Cardiac muscle cell (in vitro differentiated cells and primary cell): ENCODE data around the gene KRT37. TPM values are rescaled to one million over a fixed set of nuclear protein-coding genes. Genes with fewer than 3 reads are reported as not detected.
"Not testable (repeated sequence)": the region's sequence is repeated elsewhere in the genome, so short reads cannot be mapped to it uniquely, and the experiment has no call there.

Source experiments
- DNase-seq, 2 donors: peaks; one replicate each; pipeline versions ENCODE4 v3.0.0 to v3.0.0-alpha.2; 2010 to 2017; ENCODE audit warnings: low read depth in 1 of 2, low spot score in 1 of 2
- H3K27ac ChIP-seq: fragments of 200-600 bp; sonication (generic); 2 replicates; pipeline ENCODE4 v1.5.1; 2016
- H3K27me3 ChIP-seq: fragments of 200-600 bp; sonication (generic); 2 replicates; pipeline ENCODE4 v1.6.0; 2016; ENCODE audit warnings: control low read depth
- H3K36me3 ChIP-seq: fragments of 200-600 bp; sonication (generic); 2 replicates; pipeline ENCODE4 v1.5.1; 2016; ENCODE audit warnings: control low read depth
- H3K4me1 ChIP-seq: fragments of 200-600 bp; sonication (generic); 2 replicates; pipeline ENCODE4 v1.8.1; 2017; ENCODE audit warnings: low read depth, mild to moderate bottlenecking, mixed run types
- H3K4me3 ChIP-seq: fragments of 200-600 bp; sonication (generic); 2 replicates; pipeline ENCODE4 v1.5.1; 2016; ENCODE audit warnings: mild to moderate bottlenecking
- H3K9me3 ChIP-seq: fragments of 200-600 bp; sonication (generic); 2 replicates; pipeline ENCODE4 v1.5.1; 2017; ENCODE audit warnings: low read depth, mild to moderate bottlenecking, control low read depth
- CTCF ChIP-seq: IDR thresholded peaks from 2 replicates; pipeline ENCODE4 v1.5.1; 2012; ENCODE audit warnings: low read depth, mild to moderate bottlenecking, low read length
- polyA plus RNA-seq: library from polyadenylated mRNA; unstranded; fragments of >200 nt; fragmentation: Nextera tagmentation; extraction: Ambion mirVana; gene quantifications from 2 replicates; pipeline ENCODE4 v1.2.1, GENCODE V29; 2016
- total RNA-seq: library from RNA; depleted of rRNA; stranded (reverse); fragments of >200 nt; gene quantifications from 2 replicates; pipeline ENCODE4 v1.2.3, GENCODE V29; 2016

KRT37 gene
- total and polyA plus RNA-seq, 2 experiments from 2014 or later, result not detected

GRCh38 chr17:41396340-41396739, 28.0 kb downstream of the KRT37 start:
- no peak for TF ChIP-seq CTCF
- no peak overlapping the region for H3K4me3 ChIP-seq
- DNase-seq, result no peak

GRCh38 chr17:41395611-41396010, 28.8 kb downstream of the KRT37 start:
- Histone ChIP-seq H3K27me3 (no peaks in the 10 kb centered on the region), H3K4me3 (no peak overlapping the region), H3K27ac (no peak overlapping the region), H3K4me1 (peaks cover 3% of the 10 kb centered on the region), H3K36me3 (no peaks in the 10 kb centered on the region), H3K9me3 (no peaks in the 10 kb centered on the region)
- no peak for DNase-seq
- no peak for TF ChIP-seq CTCF

More at GRCh38 chr17:41396340-41396739, 28.0 kb downstream of the KRT37 start:
- H3K27me3 ChIP-seq, result no peaks in the 10 kb centered on the region
- H3K36me3 ChIP-seq, result no peaks in the 10 kb centered on the region
- H3K4me1 ChIP-seq, result peaks cover 3% of the 10 kb centered on the region
- H3K27ac ChIP-seq, result no peak overlapping the region
- H3K9me3 ChIP-seq, result no peaks in the 10 kb centered on the region

GRCh38 chr17:41395044-41395443, 29.3 kb downstream of the KRT37 start:
- H3K27me3 ChIP-seq, H3K4me1 ChIP-seq, H3K9me3 ChIP-seq, H3K36me3 ChIP-seq, H3K27ac ChIP-seq, H3K4me3 ChIP-seq, DNase-seq: not testable (repeated sequence)

GRCh38 chr17:41394254-41394996, 30.0 kb downstream of the KRT37 start:
- TF ChIP-seq CTCF, result no peak
- Histone ChIP-seq H3K27me3 (no peaks in the 10 kb centered on the region), H3K4me3 (no peak overlapping the region), H3K36me3 (no peaks in the 10 kb centered on the region), H3K27ac (no peak overlapping the region), H3K4me1 (peaks cover 3% of the 10 kb centered on the region), H3K9me3 (no peaks in the 10 kb centered on the region)
- no peak for DNase-seq

GRCh38 chr17:41393826-41394225, 30.6 kb downstream of the KRT37 start:
- Histone ChIP-seq H3K36me3 (no peaks in the 10 kb centered on the region), H3K27ac (no peak overlapping the region), H3K27me3 (no peaks in the 10 kb centered on the region), H3K4me3 (no peak overlapping the region), H3K4me1 (peaks cover 3% of the 10 kb centered on the region), H3K9me3 (no peaks in the 10 kb centered on the region)
- DNase-seq, result no peak
- TF ChIP-seq CTCF, result no peak

- Histone ChIP-seq H3K9me3 (no peaks in the 10 kb centered on the region), H3K27me3 (no peaks in the 10 kb centered on the region), H3K27ac (no peak overlapping the region), H3K4me3 (no peak overlapping the region), H3K4me1 (peaks cover 3% of the 10 kb centered on the region), H3K36me3 (no peaks in the 10 kb centered on the region)
- peak; percentile 27 to 65 for DNase-seq
- no peak for TF ChIP-seq CTCF
Measured at GRCh38 chr17:41393294-41393693, 31.1 kb downstream of the KRT37 start.
